NB4 (cell line): ENCODE data around the gene CNTNAP4.

Experiments used
- POLR2A ChIP-seq: IDR thresholded peaks from 2 replicates; pipeline ENCODE4 v1.6.1; 2011; ENCODE audit warnings: mild to moderate bottlenecking; ENCODE audit not compliant: insufficient read length; ENCODE audit errors: extremely low read depth
- TF ChIP-seq, protein P1 (sequence below): IDR thresholded peaks from one replicate; pipeline ENCODE4 v1.5.1; 2012; ENCODE audit warnings: low read depth, low read length

DNA sequence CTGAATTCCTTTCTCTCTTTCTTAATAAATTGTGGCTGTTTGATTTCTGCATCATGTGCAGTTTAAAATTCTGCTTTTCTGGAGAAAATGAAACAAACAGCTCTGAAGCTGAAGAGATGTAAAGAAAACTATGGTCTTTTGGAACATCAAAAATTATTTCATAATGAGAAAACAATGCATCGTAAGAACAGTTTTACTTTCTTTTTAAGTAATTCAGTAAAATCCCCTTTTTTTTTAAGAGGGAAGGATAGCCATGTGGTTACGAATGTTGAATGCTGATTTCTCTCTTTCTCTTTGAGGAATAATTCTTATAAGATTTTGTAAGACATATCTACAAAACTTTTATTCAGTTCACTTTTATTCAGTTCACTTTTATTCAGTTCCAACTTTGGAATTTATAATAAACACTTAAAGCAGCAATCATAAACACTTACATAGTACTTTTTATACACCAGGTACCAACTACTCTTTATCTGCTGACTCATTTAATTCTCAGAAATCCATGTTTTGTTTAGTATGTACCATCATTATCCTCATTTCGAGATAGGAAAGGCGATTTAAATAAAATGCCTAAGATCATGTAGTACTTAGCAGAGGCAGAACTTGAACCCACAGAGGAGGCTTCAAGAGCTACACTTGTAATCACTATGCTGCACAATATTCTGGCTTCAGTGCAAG is 26.6 kb downstream of the CNTNAP4 start:
- TF ChIP-seq, protein P1, sequence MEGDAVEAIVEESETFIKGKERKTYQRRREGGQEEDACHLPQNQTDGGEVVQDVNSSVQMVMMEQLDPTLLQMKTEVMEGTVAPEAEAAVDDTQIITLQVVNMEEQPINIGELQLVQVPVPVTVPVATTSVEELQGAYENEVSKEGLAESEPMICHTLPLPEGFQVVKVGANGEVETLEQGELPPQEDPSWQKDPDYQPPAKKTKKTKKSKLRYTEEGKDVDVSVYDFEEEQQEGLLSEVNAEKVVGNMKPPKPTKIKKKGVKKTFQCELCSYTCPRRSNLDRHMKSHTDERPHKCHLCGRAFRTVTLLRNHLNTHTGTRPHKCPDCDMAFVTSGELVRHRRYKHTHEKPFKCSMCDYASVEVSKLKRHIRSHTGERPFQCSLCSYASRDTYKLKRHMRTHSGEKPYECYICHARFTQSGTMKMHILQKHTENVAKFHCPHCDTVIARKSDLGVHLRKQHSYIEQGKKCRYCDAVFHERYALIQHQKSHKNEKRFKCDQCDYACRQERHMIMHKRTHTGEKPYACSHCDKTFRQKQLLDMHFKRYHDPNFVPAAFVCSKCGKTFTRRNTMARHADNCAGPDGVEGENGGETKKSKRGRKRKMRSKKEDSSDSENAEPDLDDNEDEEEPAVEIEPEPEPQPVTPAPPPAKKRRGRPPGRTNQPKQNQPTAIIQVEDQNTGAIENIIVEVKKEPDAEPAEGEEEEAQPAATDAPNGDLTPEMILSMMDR: no peak
- no peak for TF ChIP-seq POLR2A
